SW 1271 (cell line): ENCODE results near the gene ZNF831.

Experiments
- DNase-seq, 2 experiments: peaks; one replicate each; lab custom pipeline; 2025; lab: John Stamatoyannopoulos, UW

Gene ZNF831

GRCh38 chr20:59157531-59157930 is 6.1 kb upstream of the ZNF831 start:
- no peak for DNase-seq

GRCh38 chr20:59157961-59158541 is 5.6 kb upstream of the ZNF831 start:
- DNase-seq, result no peak

- DNase-seq, result no peak
Observed at GRCh38 chr20:59158673-59159072, 4.9 kb upstream of the ZNF831 start.

GRCh38 chr20:59159091-59159490 is 4.5 kb upstream of the ZNF831 start:
- no peak for DNase-seq

- DNase-seq, result no peak
Observed at GRCh38 chr20:59159493-59160376, 3.9 kb upstream of the ZNF831 start.

- no peak for DNase-seq
Observed at GRCh38 chr20:59160389-59161115, 3.1 kb upstream of the ZNF831 start.

- DNase-seq, result no peak
Observed at GRCh38 chr20:59161721-59162120, 1.9 kb upstream of the ZNF831 start.

GRCh38 chr20:59164686-59165391 is 1.2 kb downstream of the ZNF831 start:
- DNase-seq, result no peak

GRCh38 chr20:59165396-59165795 is 1.8 kb downstream of the ZNF831 start:
- no peak for DNase-seq

- no peak for DNase-seq
Observed at GRCh38 chr20:59165891-59166709, 2.5 kb downstream of the ZNF831 start.

GRCh38 chr20:59170406-59171349 is 7.1 kb downstream of the ZNF831 start:
- DNase-seq, result no peak

- DNase-seq, result no peak
Observed at GRCh38 chr20:59171986-59172385, 8.4 kb downstream of the ZNF831 start.

GRCh38 chr20:59173938-59174491 is 10.4 kb downstream of the ZNF831 start:
- no peak for DNase-seq

- DNase-seq, result no peak
Observed at GRCh38 chr20:59175002-59175401, 11.4 kb downstream of the ZNF831 start.

- DNase-seq, result no peak
Observed at GRCh38 chr20:59175861-59176260, 12.2 kb downstream of the ZNF831 start.

GRCh38 chr20:59176812-59177211 is 13.2 kb downstream of the ZNF831 start:
- no peak for DNase-seq

- no peak for DNase-seq
Observed at GRCh38 chr20:59177266-59178250, 13.9 kb downstream of the ZNF831 start.

GRCh38 chr20:59178983-59179595 is 15.5 kb downstream of the ZNF831 start:
- no peak for DNase-seq
